Effector memory CD4-positive, alpha-beta T cell (primary cell): ENCODE measurements around the gene NAT16.
"Not testable (repeated sequence)": the region's sequence is repeated elsewhere in the genome, so short reads cannot be mapped to it uniquely, and the experiment has no call there.

Experiments
- DNase-seq, 3 donors: peaks; one replicate each; pipeline ENCODE4 v3.0.0-alpha.2; 2020
- H3K27ac ChIP-seq: 2 replicates; pipeline ENCODE4 v1.7.0; 2013; ENCODE audit warnings: mild to moderate bottlenecking, low read length, moderate library complexity; ENCODE audit not compliant: insufficient read depth, poor library complexity, severe bottlenecking
- H3K27me3 ChIP-seq: replicated peaks from 2 replicates; pipeline ENCODE4 v1.7.0; 2013; ENCODE audit warnings: mild to moderate bottlenecking, low read length; ENCODE audit not compliant: insufficient read depth, control insufficient read depth, poor library complexity, severe bottlenecking
- H3K36me3 ChIP-seq: 2 replicates; pipeline ENCODE4 v1.7.0; 2013; ENCODE audit warnings: mild to moderate bottlenecking, low read length, moderate library complexity; ENCODE audit not compliant: control insufficient read depth, insufficient read depth
- H3K4me1 ChIP-seq: 2 replicates; pipeline ENCODE4 v1.7.0; 2013; ENCODE audit warnings: low read length, mild to moderate bottlenecking; ENCODE audit not compliant: control insufficient read depth, insufficient read depth, poor library complexity, severe bottlenecking
- H3K4me3 ChIP-seq: 2 replicates; pipeline ENCODE4 v1.7.0; 2013; ENCODE audit warnings: low read length, low read depth, mild to moderate bottlenecking; ENCODE audit not compliant: insufficient read depth, poor library complexity, severe bottlenecking
- H3K9me3 ChIP-seq: 2 replicates; pipeline ENCODE4 v1.7.0; 2013; ENCODE audit warnings: mild to moderate bottlenecking, low read length, moderate library complexity; ENCODE audit not compliant: control insufficient read depth

Gene NAT16

DNA sequence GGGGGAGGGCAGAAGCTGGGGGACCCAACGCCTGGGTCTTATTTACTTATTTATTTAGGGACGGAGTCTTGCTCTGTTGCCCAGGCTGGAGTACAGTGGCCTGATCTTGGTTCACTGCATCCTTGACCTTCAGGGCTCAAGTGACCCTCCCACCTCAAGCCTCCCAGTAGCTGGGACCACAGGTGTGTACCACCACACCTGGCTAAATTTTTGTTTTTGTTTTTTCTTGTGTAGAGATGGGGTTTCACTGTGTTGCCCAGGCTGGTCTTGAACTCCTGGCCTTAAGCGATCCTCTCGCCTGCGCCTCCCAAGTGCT lies 22.5 kb upstream of the NAT16 start:
- peaks cover 23% of the 10 kb centered on the region for H3K27me3 ChIP-seq
- H3K9me3 ChIP-seq, result no peaks in the 10 kb centered on the region
- H3K36me3 ChIP-seq, result peaks cover 6% of the 10 kb centered on the region
- peaks cover 5% of the 10 kb centered on the region for H3K4me1 ChIP-seq
- H3K4me3 ChIP-seq, result no peak overlapping the region
- DNase-seq, result no peak
- no peak overlapping the region for H3K27ac ChIP-seq

GRCh38 chr7:101201695-101202602 lies 21.9 kb upstream of the NAT16 start:
- H3K4me1 ChIP-seq, result peaks cover 5% of the 10 kb centered on the region
- H3K27ac ChIP-seq, result no peak overlapping the region
- H3K9me3 ChIP-seq, result no peaks in the 10 kb centered on the region
- H3K27me3 ChIP-seq, result peaks cover 23% of the 10 kb centered on the region
- DNase-seq, result no peak
- peaks cover 6% of the 10 kb centered on the region for H3K36me3 ChIP-seq
- H3K4me3 ChIP-seq, result no peak overlapping the region

DNA sequence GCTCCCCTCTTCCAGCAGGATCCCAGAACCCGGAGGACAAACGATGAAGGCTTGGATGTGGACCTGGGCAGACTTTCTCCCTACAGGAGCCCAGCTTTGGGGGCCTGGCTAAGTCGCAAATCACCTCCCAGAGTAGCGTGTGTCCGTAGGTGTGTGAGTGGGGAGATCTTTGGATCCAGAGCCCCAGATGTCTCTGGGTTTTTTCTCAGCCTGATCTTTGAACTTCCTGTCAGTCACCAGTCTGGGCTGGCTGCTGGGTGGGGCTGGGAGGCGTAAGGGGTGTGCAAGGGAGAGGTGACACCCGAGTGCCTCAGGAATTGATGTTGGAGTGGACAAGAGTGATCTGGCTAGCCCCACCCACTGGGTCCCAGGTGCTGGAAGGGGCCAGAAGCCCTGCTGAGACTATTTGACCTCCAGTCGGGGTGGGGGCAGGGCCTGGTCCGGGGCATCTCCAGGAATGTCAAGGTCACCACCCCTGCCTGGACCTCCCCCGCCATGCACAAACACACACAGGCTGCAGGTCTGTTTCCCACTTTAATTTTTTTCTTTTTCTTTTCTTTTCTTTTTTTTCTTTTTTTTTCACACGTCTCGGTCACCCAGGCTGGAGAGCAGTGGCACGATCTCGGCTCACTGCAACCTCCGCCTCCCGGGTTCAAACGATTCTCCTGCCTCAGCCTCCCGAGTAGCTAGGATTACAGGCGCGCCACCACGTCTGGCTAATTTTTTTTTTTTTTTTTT lies 20.9 kb upstream of the NAT16 start, which contains the start of gene MOGAT3:
TSS of gene MOGAT3 (minus strand) at position 175 of the 738 bp plus-strand sequence. CDS start 182 bp downstream, outside the sequence.
- no peak within 1 kb of the TSS for H3K27ac ChIP-seq
- no peak for DNase-seq
- H3K36me3 ChIP-seq, result peaks cover under 1% of the 10 kb centered on the region
- no peaks in the 10 kb centered on the region for H3K9me3 ChIP-seq
- H3K4me3 ChIP-seq, result no peak within 1 kb of the TSS
- peaks cover 23% of the 10 kb centered on the region for H3K27me3 ChIP-seq
- peaks cover 5% of the 10 kb centered on the region for H3K4me1 ChIP-seq

- Histone ChIP-seq H3K27me3 (peaks cover 23% of the 10 kb centered on the region), H3K36me3 (no peaks in the 10 kb centered on the region), H3K27ac (no peak overlapping the region), H3K4me1 (peaks cover 5% of the 10 kb centered on the region), H3K4me3 (no peak overlapping the region), H3K9me3 (no peaks in the 10 kb centered on the region)
- DNase-seq, result no peak
Observed at GRCh38 chr7:101200504-101200861, 20.4 kb upstream of the NAT16 start.

GRCh38 chr7:101199522-101199921 lies 19.4 kb upstream of the NAT16 start:
- H3K27ac ChIP-seq, H3K4me3 ChIP-seq, H3K36me3 ChIP-seq, H3K4me1 ChIP-seq, DNase-seq, H3K9me3 ChIP-seq: not testable (repeated sequence)
- H3K27me3 ChIP-seq, result peaks cover 23% of the 10 kb centered on the region

DNA sequence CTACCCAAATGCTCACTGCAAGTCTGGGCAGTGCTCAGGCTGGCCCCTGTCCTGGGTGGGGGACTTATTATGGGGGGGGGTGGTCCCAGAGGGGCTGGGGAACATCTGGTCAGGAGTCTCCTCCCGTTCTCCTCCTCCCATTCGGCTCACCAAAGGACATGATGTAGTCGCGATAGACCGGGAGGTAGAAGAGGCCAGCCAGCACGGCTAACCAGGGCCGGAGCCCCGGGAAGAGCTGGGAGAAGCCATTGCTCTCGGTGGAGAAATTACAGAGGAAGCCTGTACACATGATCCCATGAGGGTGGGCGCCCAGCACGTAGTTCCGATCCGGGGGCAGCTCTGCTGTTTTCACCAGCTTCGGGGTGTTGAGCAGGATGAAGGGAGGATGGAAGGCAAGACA lies 18.4 kb upstream of the NAT16 start:
- peaks cover 22% of the 10 kb centered on the region for H3K27me3 ChIP-seq
- H3K36me3 ChIP-seq, result no peaks in the 10 kb centered on the region
- peaks cover 5% of the 10 kb centered on the region for H3K4me1 ChIP-seq
- H3K27ac ChIP-seq, result no peak overlapping the region
- no peaks in the 10 kb centered on the region for H3K9me3 ChIP-seq
- H3K4me3 ChIP-seq, result no peak overlapping the region
- DNase-seq, result no peak

DNA sequence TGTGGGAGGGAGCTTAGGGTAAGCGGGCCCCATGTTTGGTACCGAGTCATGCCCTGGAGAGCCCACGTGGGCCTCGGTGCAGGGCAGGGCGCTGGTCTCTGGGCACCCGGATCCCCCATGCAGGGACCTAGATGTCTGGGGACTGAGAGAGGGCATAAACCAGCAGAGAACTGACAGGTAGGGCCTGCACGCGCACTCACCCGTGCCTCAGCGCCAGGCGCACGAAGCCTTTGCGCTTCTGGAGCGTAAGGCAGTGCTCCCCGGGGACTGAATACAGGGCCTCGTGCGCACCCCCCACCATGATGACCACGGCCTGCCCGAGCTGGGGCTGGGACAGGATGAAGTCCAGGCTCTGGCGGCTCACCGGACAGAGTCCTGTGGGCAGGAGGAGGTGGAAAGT lies 17.9 kb upstream of the NAT16 start:
- peaks cover 20% of the 10 kb centered on the region for H3K27me3 ChIP-seq
- H3K9me3 ChIP-seq, result no peaks in the 10 kb centered on the region
- no peak for DNase-seq
- H3K4me1 ChIP-seq, result peaks cover 5% of the 10 kb centered on the region
- no peaks in the 10 kb centered on the region for H3K36me3 ChIP-seq
- H3K4me3 ChIP-seq, result no peak overlapping the region
- H3K27ac ChIP-seq, result no peak overlapping the region

GRCh38 chr7:101195884-101196283 lies 15.8 kb upstream of the NAT16 start:
- Histone ChIP-seq H3K27ac (no peak overlapping the region), H3K4me1 (no peaks in the 10 kb centered on the region), H3K36me3 (no peaks in the 10 kb centered on the region), H3K9me3 (no peaks in the 10 kb centered on the region), H3K4me3 (no peak overlapping the region), H3K27me3 (peaks cover 10% of the 10 kb centered on the region)
- DNase-seq, result no peak

DNA sequence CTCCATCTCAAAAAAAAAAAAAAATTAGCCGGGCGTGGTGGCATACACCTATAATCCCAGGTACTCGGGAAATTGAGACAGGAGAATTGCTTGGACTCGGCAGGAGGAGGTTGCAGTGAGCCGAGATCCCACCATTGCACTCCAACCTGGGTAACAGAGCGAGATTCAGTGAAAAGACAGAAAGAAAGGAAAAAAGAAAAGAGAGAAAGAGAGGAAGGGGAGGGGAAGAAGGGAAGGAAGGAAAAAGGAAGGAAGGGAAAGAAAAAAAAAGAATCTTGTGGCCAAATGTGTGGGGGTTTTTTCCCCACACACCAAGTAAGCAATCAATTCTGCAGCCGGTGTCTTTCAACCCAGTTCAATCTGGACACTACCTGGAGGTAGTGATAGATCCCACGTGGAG lies 9.0 kb upstream of the NAT16 start:
- no peaks in the 10 kb centered on the region for H3K27me3 ChIP-seq
- no peak overlapping the region for H3K4me3 ChIP-seq
- no peaks in the 10 kb centered on the region for H3K36me3 ChIP-seq
- H3K4me1 ChIP-seq, result no peaks in the 10 kb centered on the region
- no peak overlapping the region for H3K27ac ChIP-seq
- DNase-seq, result no peak
- no peaks in the 10 kb centered on the region for H3K9me3 ChIP-seq

DNA sequence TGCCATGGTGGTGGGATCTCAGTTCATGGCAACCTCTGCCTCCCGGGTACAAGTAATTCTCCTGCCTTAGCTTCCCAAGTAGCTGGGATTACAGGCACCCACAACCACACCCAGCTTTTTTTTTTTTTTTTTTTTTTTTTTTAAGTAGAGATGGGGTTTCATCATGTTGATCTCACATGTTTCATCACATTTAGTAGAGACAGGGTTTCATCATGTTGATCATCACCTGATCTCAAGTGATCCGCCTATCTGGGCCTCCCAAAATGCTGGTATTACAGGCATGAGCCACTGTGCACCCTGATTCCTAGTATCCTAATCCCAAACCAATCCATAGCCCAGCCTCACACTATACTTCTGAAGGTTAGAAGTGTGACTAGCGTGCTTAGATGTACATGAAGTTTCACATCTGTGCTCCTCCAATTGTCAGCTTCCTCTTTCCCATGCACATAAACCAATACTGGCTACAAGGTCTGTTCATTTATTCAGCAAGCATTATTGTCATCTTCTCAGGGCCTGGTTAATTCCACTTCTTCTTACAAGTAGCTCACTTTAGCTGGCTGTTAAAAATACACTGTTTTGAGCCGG lies 6.8 kb upstream of the NAT16 start:
- no peaks in the 10 kb centered on the region for H3K4me1 ChIP-seq
- H3K27ac ChIP-seq, result no peak overlapping the region
- no peaks in the 10 kb centered on the region for H3K9me3 ChIP-seq
- DNase-seq, result no peak
- H3K4me3 ChIP-seq, result no peak overlapping the region
- peaks cover 7% of the 10 kb centered on the region for H3K27me3 ChIP-seq
- H3K36me3 ChIP-seq, result no peaks in the 10 kb centered on the region
